ENCODE results near the gene TMEM69. TPM values are rescaled to one million over a fixed set of nuclear protein-coding genes. Genes with fewer than 3 reads are reported as not detected.

The TMEM69 gene
- total RNA-seq, 1 experiment from 2014 or later: 19.1 TPM

- peaks cover 8% of the 10 kb centered on the region for H3K36me3 ChIP-seq (ENCODE audit: control insufficient read depth, insufficient read depth, low read length)
- TF ChIP-seq REST (IDR thresholded peaks at IDR 0.05; ENCODE audit: insufficient read depth in 1 of 2, low read depth in 2 of 2, low read length in 1 of 2): no peak
- TF ChIP-seq CTCF (IDR thresholded peaks at IDR 0.05): no peak
- TF ChIP-seq TCF7L2 (IDR thresholded peaks at IDR 0.05; ENCODE audit: low read depth, low read length): no peak
- no peak for TF ChIP-seq POLR2AphosphoS5 (IDR thresholded peaks at IDR 0.05; ENCODE audit: low read depth, low read length)
- no peak for TF ChIP-seq SIN3A (IDR thresholded peaks at IDR 0.05; ENCODE audit: borderline replicate concordance, insufficient read depth, low read depth, low read length)
- in situ Hi-C loops (cut with HindIII; ENCODE audit: low pct_unique_long_range_greater_than_20kb, low sequenced_read_pairs): loop anchor here (25.0 kb wide), 1 partner anchor 179 kb away; no protein-coding TSS in a partner anchor
- ChIA-PET POLR2A (interaction anchor here (0.6 kb wide), 1 partner anchor 521 kb away, joined by 3 read pairs; no protein-coding TSS in a partner anchor), CTCF (no interaction called here)
- H3K27ac ChIP-seq (ENCODE audit: low read length): peak overlapping the region; percentile 63
- ATAC-seq: no peak
- H3K9me3 ChIP-seq (ENCODE audit: control insufficient read depth, insufficient read depth, low read depth, low read length): no peaks in the 10 kb centered on the region
- intact Hi-C loops (cut with micrococcal nuclease; ENCODE audit: unreplicated experiment): no loop called here
- no peak overlapping the region for H3K4me3 ChIP-seq (ENCODE audit: low read depth in 2 of 2, low read length in 2 of 2)
- BruUV-seq (replicated peaks): no TSS peak
- H3K4me1 ChIP-seq (ENCODE audit: control insufficient read depth, insufficient read depth, low read length): peaks cover 66% of the 10 kb centered on the region
- no peak for DNase-seq (ENCODE audit: low read depth, low spot score)
- no peaks in the 10 kb centered on the region for H3K27me3 ChIP-seq (ENCODE audit: control insufficient read depth, insufficient read depth, low read length)
Observed at GRCh38 chr1:45682942-45683341, 5.0 kb upstream of the TMEM69 start.

GRCh38 chr1:45684402-45684801, 3.6 kb upstream of the TMEM69 start:
- Histone ChIP-seq H3K4me1 (ENCODE audit: control insufficient read depth, insufficient read depth, low read length) (peaks cover 55% of the 10 kb centered on the region), H3K27ac (ENCODE audit: low read length) (peak overlapping the region; percentile 97; the same call in 1 of the 2 replicates), H3K9me3 (ENCODE audit: control insufficient read depth, insufficient read depth, low read depth, low read length) (no peaks in the 10 kb centered on the region), H3K36me3 (ENCODE audit: control insufficient read depth, insufficient read depth, low read length) (peaks cover 14% of the 10 kb centered on the region), H3K4me3 (ENCODE audit: low read depth in 2 of 2, low read length in 2 of 2) (peak overlapping the region; percentile 12 to 100; a peak in 3 of 4 replicates), H3K27me3 (ENCODE audit: control insufficient read depth, insufficient read depth, low read length) (no peaks in the 10 kb centered on the region)
- POLR2A ChIA-PET: no interaction called here
- intact Hi-C loops (cut with micrococcal nuclease; ENCODE audit: unreplicated experiment) (no loop called here), in situ Hi-C loops (cut with HindIII; ENCODE audit: low pct_unique_long_range_greater_than_20kb, low sequenced_read_pairs) (loop anchor here (25.0 kb wide), 1 partner anchor 178 kb away; no protein-coding TSS in a partner anchor)
- TSS peak; percentile 59 for BruUV-seq (replicated peaks)
- TF ChIP-seq CTCF (IDR thresholded peaks at IDR 0.05) (no peak), POLR2AphosphoS5 (IDR thresholded peaks at IDR 0.05; ENCODE audit: low read depth, low read length) (no peak), REST (IDR thresholded peaks at IDR 0.05; ENCODE audit: insufficient read depth in 1 of 2, low read depth in 2 of 2, low read length in 1 of 2) (no peak), SIN3A (IDR thresholded peaks at IDR 0.05; ENCODE audit: borderline replicate concordance, insufficient read depth, low read depth, low read length) (no peak), TCF7L2 (IDR thresholded peaks at IDR 0.05; ENCODE audit: low read depth, low read length) (no peak)
- ATAC-seq (no peak), DNase-seq (ENCODE audit: low read depth, low spot score) (no peak)
- CTCF ChIA-PET: interaction anchor here (0.7 kb wide), 1 partner anchor 39 kb away, joined by 4 read pairs; no protein-coding TSS in a partner anchor
